Fibroblast of peridontal ligament (primary cell): Measurements from ENCODE around the gene TBL1X.
"Not testable (repeated sequence)": the region's sequence is repeated elsewhere in the genome, so short reads cannot be mapped to it uniquely, and the experiment has no call there.

Source experiments
- DNase-seq: peaks from one replicate; pipeline ENCODE4 v3.0.0-alpha.2; 2010; ENCODE audit errors: extremely low read depth

The TBL1X gene

DNA sequence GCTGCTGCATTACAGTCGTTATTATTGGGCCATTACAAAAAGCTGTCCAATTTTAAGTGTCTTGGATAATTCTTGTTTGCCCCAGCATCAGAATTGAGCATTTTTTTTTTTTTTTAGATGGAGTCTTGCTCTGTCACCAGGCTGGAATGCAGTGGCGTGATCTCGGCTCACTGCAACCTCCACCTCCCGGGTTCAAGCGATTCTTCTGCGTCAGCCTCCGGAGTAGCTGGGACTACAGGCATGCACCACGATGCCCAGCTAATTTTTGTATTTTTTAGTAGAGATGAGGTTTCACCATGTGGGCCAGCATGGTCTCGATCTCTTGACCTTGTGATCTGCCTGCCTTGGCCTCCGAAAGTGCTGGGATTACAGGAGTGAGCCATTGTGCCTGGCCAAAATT, 71.3 kb downstream of the TBL1X start:
- not testable (repeated sequence) for DNase-seq

GRCh38 chrX:9537781-9538180, 72.9 kb downstream of the TBL1X start:
- DNase-seq = no peak

DNA sequence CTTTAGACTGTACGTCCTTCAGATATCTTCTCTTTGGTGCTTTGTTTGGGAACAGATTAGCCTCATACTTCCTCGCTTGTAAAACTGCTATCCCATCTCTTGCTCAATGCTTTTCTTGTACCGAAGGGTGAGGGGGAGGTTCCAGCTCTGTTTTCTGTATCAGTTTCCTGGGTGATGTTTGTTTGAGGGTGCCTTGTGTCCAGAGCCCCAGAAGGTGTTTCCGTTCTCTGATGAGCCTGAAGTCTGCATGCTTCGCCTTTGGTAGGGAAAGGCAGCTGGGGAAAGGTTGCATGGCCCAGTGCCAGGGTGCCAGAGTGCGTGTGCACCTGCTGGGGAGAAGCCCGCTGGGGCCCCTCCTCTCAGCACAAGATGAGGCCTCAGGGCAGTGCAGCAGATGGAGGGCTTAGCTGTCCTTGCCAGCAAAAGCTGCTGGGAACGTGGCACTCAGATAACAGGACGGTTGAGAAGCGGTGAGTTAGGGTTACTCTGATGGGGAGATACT, 73.7 kb downstream of the TBL1X start:
- no peak for DNase-seq

GRCh38 chrX:9539605-9540387, 74.9 kb downstream of the TBL1X start:
- DNase-seq = no peak

GRCh38 chrX:9542106-9542760, 77.4 kb downstream of the TBL1X start:
- no peak for DNase-seq

DNA sequence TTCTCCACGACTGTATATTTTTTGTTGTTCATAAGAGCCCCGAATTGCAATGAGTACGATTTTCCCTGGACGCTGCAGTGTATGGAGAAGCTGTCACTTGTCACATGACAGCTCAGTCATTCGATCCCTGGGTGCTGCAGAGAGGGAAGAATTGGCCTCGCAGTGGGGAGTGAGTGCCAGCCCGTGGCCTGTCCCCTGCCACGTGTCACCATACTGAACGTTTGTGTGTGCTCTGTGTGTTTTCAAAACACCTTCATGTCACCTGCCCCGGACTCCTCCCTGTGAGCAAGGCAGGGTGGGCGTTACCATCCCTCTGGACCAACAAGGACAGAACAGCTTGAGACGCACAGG, 77.9 kb downstream of the TBL1X start:
- no peak for DNase-seq

GRCh38 chrX:9555354-9555753, 90.5 kb downstream of the TBL1X start:
- DNase-seq = no peak

GRCh38 chrX:9557091-9557490, 92.2 kb downstream of the TBL1X start:
- no peak for DNase-seq

DNA sequence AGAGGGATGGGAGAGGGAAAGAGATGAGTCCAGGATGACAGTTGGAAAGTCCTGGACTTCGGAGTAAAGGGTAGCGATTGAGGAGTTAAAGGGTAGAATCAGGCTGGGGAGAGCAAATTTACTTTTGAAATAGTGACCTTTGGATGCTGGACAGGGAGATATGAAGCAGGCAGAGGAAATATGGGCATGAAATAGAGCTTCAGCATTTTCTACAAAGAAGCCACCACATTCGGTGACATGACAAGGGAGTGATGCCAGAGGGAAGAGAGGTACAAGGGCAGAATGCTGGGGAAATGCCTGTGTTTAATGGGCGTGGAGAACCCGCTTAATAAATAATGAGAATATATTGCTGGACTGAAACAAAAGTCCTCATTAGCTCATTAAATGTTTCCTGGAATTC, 92.7 kb downstream of the TBL1X start:
- no peak for DNase-seq

- no peak for DNase-seq
Measured at GRCh38 chrX:9558615-9559014, 93.8 kb downstream of the TBL1X start.

DNA sequence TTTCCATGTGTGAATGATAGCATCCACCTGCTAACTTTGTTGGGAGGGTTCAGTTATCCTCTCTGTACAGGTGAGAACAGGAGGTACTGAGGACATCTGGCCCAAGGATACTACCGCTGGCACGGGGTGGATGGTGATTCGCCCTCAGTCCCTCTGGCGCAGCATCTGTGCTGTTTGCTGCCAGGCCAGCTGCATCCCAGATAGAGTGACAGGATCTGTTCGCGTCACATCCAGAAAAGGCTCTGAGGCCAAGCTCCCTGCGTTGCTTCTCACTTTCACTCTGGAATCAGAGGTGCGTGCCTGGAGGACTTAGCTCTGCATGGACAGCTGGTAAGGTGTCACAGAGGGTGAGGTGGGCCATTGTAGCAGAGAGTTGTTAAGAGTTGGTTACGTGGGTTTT, 95.4 kb downstream of the TBL1X start:
- no peak for DNase-seq

- DNase-seq = no peak
Measured at GRCh38 chrX:9561199-9561598, 96.3 kb downstream of the TBL1X start.

GRCh38 chrX:9562851-9563250, 98.0 kb downstream of the TBL1X start:
- DNase-seq = peak; percentile 86

DNA sequence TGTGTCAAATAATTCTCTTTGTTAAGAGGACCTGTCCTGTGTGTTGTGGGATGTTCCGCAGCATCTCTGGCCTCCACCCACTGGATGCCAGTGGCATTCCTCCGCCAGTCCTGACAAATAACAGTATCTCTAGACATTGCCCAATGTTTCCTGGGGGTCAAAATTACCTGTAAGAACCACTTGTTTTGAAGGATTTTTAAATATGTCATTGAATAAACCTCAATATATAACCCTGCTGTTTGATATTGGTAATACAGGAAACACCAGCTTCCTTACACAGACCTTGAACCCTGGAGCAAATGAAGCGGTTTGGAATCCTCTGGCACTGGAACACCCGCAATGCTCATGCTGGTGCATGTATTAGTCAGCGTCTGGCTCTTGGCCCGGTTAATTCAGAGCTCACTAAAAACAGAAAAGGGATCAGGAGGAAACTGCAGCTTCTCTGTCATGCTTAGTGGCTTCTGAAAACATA, 101.3 kb downstream of the TBL1X start:
- DNase-seq = peak; percentile 87

GRCh38 chrX:9569876-9570301, 105.0 kb downstream of the TBL1X start:
- peak; percentile 18 for DNase-seq

- DNase-seq = no peak
Measured at GRCh38 chrX:9573282-9574106, 108.6 kb downstream of the TBL1X start.

- no peak for DNase-seq
Measured at GRCh38 chrX:9576059-9576458, 111.2 kb downstream of the TBL1X start.

DNA sequence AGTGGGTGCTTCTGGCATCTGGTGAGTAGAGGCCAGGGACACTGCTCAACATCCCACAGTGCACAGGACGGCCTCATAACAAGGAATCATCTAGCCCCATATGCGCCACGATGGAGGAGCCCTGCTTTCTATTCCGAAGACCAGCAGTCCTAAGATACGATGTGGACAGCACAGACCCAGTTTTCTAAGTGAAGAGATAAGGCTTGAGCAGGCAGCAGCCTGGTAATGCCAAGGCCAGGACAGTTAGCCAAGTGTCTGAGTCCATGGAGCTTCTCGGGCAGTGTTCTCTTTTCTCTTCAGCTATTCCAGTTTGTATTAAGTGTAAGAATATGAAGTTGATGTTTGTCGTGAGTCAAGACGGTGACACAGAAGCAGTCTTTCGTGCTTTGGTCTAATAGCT, 112.7 kb downstream of the TBL1X start:
- no peak for DNase-seq

DNA sequence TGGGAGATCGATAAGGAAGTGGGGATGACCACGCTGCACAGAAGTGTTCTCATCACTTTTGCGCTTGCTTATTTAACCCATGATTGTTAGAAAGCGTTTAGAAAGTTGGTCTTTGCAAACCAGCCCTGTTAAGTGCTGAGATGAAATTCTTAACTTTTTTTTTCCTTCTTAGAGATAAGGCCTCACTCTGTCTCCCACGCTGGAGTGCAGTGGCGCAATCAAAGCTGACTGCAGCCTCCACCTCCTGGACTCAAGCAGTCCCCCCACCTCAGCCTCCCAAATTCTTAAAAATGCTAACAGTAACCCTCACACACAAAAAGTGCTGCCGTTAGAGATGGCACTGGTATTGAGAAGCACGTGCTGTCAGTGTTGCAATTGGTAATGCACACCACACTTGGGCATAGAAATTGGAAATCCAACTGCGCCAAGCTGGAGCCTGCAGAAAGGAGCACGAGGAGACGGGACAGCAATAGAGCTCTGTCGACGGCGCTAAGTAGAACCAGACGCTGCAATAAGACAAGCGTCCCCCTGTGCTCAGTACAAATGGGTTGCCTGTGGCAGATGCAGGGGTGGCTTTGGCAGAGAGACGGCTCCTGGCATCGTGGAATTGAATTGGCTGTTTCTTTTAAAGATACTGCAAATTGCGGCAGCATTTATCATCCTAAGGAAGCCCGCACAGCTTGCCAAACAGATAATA, 113.4 kb downstream of the TBL1X start:
- DNase-seq = no peak

- peak; percentile 15 for DNase-seq
Measured at GRCh38 chrX:9581771-9582385, 117.0 kb downstream of the TBL1X start.

DNA sequence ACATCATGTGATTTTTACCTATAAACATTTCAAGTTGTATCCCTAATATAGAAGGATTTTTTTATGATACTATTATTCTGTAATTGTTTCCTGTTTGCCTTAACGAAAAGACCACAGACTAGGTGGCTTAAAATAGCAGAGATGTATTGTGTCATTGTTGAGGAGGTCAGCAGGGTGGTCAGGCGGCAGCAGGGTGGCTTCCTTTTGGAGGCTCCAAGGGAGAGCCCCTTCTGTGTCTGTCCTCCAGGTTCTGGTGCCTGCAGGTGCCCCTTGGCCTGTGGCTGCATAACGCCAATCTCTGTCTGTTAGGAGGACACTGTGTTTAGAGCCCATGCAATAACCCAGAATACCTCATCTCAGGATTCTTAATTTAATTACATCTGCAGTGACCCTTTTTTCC, 118.1 kb downstream of the TBL1X start:
- DNase-seq = no peak
